Measurements from ENCODE around the gene FRS2. TPM values are rescaled to one million over a fixed set of nuclear protein-coding genes. Genes with fewer than 3 reads are reported as not detected.

The FRS2 gene
- total RNA-seq, 1 donor from 2014 or later, result 31.0 TPM

DNA sequence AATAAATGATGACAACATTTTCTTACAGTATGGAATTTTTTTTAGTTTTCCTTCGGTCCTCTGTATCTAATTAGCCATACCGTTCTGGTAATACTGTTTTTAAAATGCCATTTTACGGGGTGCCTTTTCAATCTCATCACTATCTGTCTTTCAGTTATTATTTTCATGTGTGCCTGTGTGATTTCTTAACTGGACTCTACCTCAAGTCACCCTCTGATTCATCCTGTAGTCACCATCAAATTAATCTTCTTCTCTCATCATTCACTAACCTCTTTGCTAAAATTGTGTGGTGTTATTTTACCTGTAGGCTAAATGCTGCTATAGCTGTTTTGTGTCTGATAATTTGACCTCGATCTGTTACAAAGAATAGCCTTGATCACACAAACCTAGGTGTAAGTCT is 99.0 kb downstream of the FRS2 start:
- H3K9me3 ChIP-seq, result no peaks in the 10 kb centered on the region
- DNase-seq (no peak), ATAC-seq (no peak)
- TF ChIP-seq, protein P1, sequence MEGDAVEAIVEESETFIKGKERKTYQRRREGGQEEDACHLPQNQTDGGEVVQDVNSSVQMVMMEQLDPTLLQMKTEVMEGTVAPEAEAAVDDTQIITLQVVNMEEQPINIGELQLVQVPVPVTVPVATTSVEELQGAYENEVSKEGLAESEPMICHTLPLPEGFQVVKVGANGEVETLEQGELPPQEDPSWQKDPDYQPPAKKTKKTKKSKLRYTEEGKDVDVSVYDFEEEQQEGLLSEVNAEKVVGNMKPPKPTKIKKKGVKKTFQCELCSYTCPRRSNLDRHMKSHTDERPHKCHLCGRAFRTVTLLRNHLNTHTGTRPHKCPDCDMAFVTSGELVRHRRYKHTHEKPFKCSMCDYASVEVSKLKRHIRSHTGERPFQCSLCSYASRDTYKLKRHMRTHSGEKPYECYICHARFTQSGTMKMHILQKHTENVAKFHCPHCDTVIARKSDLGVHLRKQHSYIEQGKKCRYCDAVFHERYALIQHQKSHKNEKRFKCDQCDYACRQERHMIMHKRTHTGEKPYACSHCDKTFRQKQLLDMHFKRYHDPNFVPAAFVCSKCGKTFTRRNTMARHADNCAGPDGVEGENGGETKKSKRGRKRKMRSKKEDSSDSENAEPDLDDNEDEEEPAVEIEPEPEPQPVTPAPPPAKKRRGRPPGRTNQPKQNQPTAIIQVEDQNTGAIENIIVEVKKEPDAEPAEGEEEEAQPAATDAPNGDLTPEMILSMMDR (IDR thresholded peaks at IDR 0.05), result no peak
- no peak overlapping the region for H3K4me3 ChIP-seq
- no peaks in the 10 kb centered on the region for H3K4me1 ChIP-seq
- no peak overlapping the region for H3K27ac ChIP-seq
- no peaks in the 10 kb centered on the region for H3K27me3 ChIP-seq
- intact Hi-C loops (cut with DNase I), result no loop called here
- H3K36me3 ChIP-seq, result peaks cover 59% of the 10 kb centered on the region

DNA sequence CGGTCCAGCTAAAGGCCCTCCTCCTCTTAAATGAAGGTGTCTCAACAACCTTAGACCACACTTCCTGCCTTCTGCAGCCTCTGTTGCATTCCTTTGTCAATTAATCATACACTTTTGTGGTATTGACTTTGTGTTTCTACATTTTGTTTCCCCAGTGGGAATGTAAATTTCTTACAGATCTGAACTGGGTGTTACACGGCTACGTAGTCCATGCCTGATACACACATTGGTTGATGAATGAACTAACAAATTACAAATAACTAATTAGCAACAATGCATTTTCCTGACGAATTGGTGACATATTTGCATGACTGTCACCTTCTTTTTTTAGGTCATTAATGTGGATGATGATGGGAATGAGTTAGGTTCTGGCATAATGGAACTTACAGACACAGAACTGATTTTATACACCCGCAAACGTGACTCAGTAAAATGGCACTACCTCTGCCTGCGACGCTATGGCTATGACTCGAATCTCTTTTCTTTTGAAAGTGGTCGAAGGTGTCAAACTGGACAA is 99.9 kb downstream of the FRS2 start:
- H3K27ac ChIP-seq, result no peak overlapping the region
- H3K36me3 ChIP-seq, result peaks cover 63% of the 10 kb centered on the region
- H3K4me3 ChIP-seq, result no peak overlapping the region
- ATAC-seq (peak; percentile 17), DNase-seq (no peak)
- TF ChIP-seq, protein P1 (IDR thresholded peaks at IDR 0.05), result no peak
- H3K9me3 ChIP-seq, result no peaks in the 10 kb centered on the region
- no peaks in the 10 kb centered on the region for H3K4me1 ChIP-seq
- no peaks in the 10 kb centered on the region for H3K27me3 ChIP-seq
- intact Hi-C loops (cut with DNase I), result no loop called here

DNA sequence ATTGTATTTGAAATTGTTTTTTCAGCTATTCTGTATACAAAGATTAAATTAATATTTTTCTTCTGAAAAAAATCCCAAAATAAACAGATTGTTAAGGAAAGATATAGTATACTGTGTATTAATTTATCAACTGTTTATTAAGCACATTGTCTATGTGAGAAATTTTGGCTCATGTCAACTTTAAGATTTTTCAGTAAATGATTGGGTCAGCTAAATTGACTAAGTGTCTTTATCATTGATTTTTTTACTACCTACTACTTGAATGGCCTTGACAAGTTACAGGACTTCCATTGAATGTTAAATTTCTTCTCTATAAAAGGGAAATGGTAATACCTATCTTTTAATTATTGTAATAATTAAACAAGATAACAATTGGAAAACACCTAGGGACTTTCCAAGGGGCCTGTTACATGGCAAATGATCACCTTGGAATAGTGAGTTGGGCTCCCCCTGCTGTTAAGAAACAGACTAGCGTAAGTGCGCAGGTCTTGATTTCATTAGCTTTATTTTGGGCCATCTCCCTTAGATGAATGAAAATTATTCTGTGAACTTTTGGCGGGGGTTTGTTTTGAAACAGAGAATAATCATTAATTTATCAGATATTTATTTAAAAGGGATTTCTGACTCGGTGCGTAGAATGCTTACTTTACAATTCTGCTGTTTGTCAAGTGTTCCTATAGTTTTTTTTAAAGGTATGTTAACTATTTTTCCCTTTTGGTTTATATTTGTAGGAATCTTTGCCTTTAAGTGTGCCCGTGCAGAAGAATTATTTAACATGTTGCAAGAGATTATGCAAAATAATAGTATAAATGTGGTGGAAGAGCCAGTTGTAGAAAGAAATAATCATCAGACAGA is 100.6 kb downstream of the FRS2 start:
- ATAC-seq (peak; percentile 88), DNase-seq (no peak)
- Histone ChIP-seq H3K36me3 (peaks cover 64% of the 10 kb centered on the region), H3K9me3 (no peaks in the 10 kb centered on the region), H3K27ac (no peak overlapping the region), H3K27me3 (no peaks in the 10 kb centered on the region), H3K4me1 (no peaks in the 10 kb centered on the region), H3K4me3 (no peak overlapping the region)
- intact Hi-C loops (cut with DNase I), result no loop called here
- TF ChIP-seq, protein P1 (IDR thresholded peaks at IDR 0.05), result peak; percentile 85

DNA sequence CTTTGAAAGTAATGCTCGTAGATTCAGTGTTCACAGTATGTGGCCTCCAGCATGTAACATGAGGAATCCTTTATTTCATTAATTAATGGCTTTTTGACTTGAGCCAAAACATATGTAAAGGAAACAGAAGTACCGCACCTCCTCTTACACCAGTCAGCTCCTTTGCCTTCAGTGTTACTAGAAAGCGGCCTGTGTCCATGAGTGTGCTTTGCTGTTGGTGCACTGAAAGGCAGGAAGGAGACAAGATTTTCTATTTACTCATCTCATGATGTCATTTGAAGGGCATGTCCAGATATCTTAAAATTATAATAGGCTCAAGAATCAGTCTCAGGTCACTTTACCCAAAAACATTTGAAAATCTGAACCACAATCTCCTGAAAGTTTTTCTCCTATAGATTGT is 105.2 kb downstream of the FRS2 start:
- Histone ChIP-seq H3K27me3 (no peaks in the 10 kb centered on the region), H3K27ac (no peak overlapping the region), H3K9me3 (no peaks in the 10 kb centered on the region), H3K36me3 (peaks cover 53% of the 10 kb centered on the region), H3K4me1 (no peaks in the 10 kb centered on the region), H3K4me3 (no peak overlapping the region)
- intact Hi-C loops (cut with DNase I), result no loop called here
- TF ChIP-seq, protein P1 (IDR thresholded peaks at IDR 0.05), result no peak
- ATAC-seq (no peak), DNase-seq (no peak)

DNA sequence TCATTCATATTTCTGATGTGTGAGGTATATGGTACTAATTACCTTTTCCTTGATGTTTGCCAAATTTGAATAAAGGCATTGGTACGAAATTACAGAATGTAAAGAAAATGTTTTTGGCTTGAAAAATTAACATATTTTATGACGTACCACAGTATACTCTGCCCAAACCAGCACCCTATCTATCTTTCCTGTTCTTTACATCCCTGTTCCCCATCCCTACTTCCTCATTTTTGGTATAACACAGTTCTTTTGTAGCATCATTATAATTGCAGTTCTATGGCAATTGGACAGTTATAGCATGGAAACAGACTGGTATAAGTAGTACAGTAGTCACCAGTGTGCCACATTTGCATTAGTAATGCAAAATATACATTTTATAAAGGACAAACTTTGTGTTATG is 108.1 kb downstream of the FRS2 start:
- H3K9me3 ChIP-seq, result no peaks in the 10 kb centered on the region
- H3K27me3 ChIP-seq, result no peaks in the 10 kb centered on the region
- DNase-seq, result no peak
- H3K4me1 ChIP-seq, result no peaks in the 10 kb centered on the region
- intact Hi-C loops (cut with DNase I), result no loop called here
- H3K36me3 ChIP-seq, result peaks cover 30% of the 10 kb centered on the region
- no peak for ATAC-seq
- H3K4me3 ChIP-seq, result no peak overlapping the region
- TF ChIP-seq, protein P1 (IDR thresholded peaks at IDR 0.05), result no peak
- H3K27ac ChIP-seq, result no peak overlapping the region
